H1 (cell line): ENCODE results near the gene KCNA2.

Source experiments
- CEBPB ChIP-seq: IDR thresholded peaks from 2 replicates; pipeline ENCODE4 v1.6.1; 2012; ENCODE audit warnings: low read depth, low read length
- CTCF ChIP-seq, 3 experiments: IDR thresholded peaks; 1 replicate in 2 of 3; 2 replicates in 1 of 3; pipeline versions ENCODE4 v1.5.1 to v1.6.1; 2011; ENCODE audit warnings: low read length in 3 of 3, mild to moderate bottlenecking in 3 of 3, inconsistent platforms in 2 of 3, low read depth in 1 of 3, moderate library complexity in 1 of 3; ENCODE audit not compliant: insufficient read depth in 1 of 3; ENCODE audit errors: control extremely low read depth in 1 of 3
- POLR2AphosphoS5 ChIP-seq: IDR thresholded peaks from 2 replicates; pipeline ENCODE4 v1.6.1; 2011; ENCODE audit warnings: low read depth, low read length

- TF ChIP-seq CTCF (IDR thresholded peaks at IDR 0.05; ENCODE audit: control extremely low read depth in 1 of 3, insufficient read depth in 1 of 3, low read depth in 1 of 3, low read length in 3 of 3) = no peak
- TF ChIP-seq CEBPB = no peak
- no peak for TF ChIP-seq POLR2AphosphoS5
Measured at GRCh38 chr1:110585481-110585880, 20.7 kb downstream of the KCNA2 start.
